HUDEP-2 (cell line): Measurements from ENCODE around the gene CSH1.
A peak's percentile ranks its signal among the peaks of the same experiment; 100 is the strongest.
"Not testable (repeated sequence)": the region's sequence is repeated elsewhere in the genome, so short reads cannot be mapped to it uniquely, and the experiment has no call there.

Experiments used
- DNase-seq, 76 experiments: peaks; one replicate each; lab custom pipeline; 2025; ENCODE audit not compliant: unreplicated experiment in 76 of 76; lab: John Stamatoyannopoulos, UW

The CSH1 gene

DNA sequence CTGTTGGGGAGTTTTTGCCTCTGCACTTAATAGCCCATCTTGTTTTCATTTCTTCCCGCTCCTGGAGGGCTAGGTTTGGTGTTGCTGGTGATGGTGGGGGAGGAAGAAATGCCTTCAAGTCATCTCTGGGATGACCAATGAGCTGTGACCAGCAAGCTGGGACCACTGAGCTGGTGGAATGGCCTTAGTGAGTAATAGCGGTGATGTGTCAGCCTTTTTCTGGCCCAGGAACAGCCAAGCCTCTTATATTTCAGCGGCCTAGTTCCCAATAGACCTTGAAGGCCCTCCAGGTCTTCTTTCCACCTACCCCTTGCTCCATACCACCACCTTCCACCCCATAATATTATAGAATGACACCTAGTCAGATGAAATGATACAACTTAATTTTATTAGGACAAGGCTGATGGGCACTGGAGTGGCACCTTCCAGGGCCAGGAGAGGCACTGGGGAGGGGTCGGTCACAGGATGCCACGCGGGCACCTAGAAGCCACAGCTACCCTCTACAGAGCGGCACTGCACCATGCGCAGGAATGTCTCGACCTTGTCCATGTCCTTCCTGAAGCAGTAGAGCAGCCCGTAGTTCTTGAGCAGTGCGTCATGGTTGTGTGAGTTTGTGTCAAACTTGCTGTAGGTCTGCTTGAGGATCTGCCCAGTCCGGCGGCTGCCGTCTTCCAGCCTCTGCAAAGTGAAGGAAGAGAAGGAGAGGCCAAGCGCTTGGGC, 24.6 kb downstream of the CSH1 start:
- not testable (repeated sequence) for DNase-seq

DNA sequence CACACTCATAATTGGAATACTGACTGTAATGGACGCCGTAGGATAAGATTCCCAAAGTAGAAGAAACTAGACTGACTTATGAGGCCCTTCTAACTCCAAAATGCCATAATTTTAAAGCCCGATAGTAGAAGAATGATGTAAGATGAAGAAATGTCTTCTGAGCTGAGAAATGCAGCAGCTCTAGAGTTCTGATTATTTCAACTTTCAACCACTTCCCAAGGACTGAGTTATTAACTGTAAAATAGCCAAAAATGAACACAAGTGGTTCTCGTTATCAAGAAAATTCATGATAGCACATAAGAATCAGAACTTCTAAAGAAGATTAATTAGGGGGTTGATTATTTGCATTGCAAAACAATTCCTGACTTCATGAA, 26.1 kb downstream of the CSH1 start:
- not testable (repeated sequence) for DNase-seq

DNA sequence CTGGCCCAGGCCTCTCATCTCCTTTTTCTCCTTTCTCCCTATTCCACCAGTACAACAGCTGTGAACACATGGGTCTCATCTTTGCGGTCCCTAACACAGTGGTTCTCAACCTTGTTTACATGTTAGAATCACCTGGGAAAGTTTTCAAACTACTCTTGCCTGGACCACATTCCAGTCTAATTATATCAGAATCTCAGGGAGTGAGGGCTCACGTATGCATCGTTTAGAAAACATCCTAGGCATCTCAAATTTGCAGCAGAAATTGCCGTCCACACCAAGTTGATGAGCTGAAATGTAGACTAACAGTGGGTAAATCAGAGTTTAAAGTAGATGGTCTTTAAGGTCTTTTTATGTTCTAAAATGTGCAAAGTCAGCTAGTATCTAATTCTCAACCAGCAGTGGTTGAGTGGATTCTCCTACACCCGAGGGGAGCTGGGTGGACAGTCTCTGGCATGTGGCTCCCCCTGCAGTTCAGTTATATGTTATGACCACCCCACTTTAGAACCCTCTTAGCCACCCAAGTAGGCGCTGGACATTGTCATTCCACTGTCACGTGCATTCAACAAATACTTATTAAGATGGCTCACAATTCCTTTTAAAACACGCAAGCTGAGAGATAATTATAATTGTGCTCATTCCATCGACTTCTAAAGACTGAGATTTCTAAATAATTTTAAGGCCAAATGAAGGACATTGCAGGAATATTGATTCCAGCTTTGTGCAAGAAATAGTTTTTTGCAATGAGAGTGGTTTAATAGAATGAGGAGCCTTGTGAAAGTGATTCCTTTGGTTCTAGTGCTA, 26.7 kb downstream of the CSH1 start:
- DNase-seq: not testable (repeated sequence)

DNA sequence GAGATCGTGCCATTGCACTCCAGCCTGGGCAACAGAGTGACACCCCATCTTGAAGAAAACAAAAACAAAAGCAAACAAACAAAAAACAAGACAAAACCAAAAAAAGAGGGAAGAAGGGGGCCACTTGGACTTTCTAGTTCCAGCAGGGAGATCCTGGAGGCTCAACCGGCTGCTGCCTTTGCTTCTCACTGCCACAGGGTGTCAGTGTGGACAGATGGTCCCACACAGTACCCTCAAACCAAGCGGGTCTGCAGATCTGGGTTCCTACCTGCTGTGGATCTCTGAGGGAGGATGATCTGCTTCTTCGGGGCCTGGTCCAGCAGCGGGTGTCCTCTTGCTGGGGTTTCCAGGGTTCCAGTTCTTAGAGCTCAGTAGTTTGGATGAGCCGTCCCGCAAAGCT, 29.7 kb downstream of the CSH1 start:
- not testable (repeated sequence) for DNase-seq

DNA sequence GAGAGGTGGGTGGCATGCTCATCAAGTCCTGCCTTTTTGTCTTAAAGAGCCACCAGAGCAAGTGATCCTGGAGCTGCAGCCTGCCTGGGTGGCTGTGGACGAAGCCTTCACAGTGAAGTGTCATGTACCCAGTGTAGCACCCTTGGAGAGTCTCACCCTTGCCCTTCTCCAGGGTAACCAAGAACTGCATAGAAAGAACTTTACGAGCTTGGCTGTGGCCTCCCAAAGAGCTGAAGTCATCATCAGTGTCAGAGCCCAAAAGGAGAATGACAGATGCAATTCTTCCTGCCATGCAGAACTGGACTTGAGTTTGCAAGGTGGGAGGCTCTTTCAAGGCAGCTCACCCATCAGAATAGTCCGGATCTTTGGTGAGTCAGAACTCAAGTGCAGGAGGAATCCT, 37.1 kb downstream of the CSH1 start:
- DNase-seq: no peak

DNA sequence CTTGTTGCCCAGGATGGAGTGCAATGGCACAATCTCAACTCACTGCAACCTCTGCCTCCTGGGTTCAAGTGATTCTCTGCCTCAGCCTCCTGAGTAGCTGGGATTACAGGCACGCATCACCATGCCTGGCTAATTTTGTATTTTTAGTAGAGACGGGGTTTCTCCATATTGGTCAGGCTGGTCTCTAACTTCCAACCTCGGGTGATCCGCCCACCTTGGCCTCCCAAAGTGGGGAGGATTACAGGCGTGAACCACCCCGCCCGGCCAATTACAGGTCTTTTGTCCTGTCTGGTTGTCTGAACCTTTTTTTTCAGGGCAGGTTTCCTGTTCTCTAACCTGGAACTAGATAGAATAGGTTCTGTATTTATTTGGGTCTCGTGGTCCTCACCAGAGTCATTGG, 39.9 kb downstream of the CSH1 start:
- DNase-seq: not testable (repeated sequence)

DNA sequence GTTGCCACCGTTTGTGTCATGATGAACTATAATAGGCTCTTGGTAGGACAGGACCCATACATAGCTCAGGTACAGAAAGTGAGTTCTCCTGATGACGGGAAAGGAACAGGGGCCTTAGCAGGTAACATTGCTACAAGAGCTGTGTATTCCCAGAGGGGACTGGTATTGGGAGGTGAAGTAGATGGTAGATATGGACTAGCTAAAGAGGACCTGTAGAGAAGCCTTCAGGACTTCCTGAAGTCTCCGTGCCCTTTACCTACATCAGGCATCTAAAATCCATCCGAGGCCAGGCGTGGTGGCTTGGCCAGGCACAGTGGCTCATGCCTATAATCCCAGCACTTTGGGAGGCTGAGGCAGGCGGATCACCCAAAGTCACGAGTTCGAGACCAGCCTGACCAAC, 41.2 kb downstream of the CSH1 start:
- no peak for DNase-seq

DNA sequence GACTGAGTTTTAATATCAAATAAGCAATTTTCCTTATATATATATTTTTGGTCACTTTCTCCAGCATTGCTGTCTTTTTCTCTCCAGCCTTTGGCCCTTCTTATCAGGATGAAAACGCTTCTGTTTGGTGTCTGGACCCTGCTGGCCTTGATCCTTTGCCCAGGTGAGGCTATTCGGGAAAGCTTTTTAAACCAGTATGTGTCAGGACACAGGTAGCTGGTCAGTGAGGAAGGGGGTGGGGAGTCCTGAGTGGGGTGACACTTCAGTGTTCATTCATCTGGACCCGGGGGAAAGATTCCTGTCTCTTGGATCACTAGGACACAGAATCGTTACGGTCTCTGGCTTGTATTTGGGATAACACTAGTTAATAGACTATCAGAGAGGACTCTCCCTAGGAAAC, 41.7 kb downstream of the CSH1 start:
- no peak for DNase-seq

DNA sequence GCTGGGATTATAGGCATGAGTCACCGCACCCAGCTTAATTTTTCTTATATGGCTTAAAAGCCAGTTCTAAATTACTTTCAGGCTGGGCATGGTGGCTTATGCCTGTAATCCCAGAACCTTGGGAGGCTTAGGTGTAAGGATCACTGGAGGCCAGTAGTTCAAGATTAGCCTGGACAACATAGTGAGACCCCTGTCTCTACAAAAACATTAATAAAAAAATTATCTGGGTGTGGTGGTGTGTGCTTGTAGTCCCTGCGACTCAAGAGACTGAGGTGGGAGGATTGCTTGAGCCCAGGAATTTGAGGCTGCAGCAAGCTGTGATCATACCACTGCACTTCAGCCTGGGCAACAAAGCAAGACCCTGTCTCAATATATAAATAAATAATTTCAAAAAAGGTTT, 43.1 kb downstream of the CSH1 start:
- no peak for DNase-seq

DNA sequence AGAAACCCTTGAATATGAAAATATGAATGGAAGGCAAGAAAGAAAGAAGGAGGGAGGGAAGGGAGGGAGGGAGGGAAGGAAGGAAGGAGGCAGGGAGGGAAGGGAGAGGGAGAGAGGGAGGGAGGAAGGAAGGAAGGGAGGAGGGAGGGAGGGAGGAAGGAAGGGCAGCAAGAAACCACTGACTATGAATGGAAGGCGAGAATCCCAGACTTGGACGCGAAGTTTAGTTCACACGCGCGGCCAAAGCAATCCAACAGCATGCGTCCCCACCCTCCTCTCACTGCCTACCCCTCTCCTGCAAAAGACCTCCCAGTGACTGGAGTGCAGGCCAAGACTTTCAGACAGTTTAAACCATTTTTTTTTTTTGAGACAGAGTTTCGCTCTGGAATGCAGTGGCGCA, 46.0 kb downstream of the CSH1 start:
- no peak for DNase-seq

DNA sequence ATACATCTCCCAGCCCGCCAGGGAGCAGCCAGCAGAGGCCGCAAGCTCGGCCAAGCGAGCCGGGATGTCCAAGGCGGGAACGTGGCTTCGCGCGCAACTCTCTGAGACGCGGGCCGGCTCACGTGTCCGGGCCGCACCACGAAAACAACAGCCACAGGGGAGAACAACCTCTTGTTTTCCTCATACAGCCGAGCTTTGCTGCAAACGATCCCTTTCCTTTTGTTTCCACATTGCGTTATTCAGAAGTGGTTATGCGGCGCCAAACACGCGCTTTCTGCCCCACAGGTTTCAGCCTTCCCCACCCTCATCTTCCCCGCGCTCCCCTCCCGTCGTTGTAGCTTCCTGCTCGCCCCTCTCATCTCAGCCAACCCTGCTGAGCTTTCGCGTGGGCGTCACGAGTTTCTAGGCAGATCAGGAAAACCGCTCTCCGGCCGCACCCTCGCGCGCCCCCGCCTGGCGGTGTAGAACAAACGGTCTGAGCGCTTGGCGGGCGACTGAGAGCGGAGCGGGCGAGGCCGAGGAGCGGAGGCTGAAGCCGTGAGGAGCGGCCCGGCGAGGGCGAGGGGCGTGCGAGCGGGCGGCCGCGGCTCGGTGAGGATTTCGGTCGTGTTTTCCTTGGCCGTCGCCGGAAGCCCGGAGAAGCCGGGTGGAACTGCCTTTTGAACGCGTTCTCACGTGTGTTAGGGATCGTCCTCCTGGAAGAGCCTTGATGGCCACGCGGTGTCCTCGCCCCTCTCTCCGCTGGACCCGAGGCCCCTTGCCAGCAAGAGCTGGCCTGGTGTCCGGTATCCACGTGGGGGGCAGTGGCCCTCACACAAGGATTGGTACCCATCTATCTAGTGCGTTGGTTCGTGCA, 47.3 kb downstream of the CSH1 start:
- peak in 75 of 76 experiments; percentile 26 to 99 (median 93) for DNase-seq

DNA sequence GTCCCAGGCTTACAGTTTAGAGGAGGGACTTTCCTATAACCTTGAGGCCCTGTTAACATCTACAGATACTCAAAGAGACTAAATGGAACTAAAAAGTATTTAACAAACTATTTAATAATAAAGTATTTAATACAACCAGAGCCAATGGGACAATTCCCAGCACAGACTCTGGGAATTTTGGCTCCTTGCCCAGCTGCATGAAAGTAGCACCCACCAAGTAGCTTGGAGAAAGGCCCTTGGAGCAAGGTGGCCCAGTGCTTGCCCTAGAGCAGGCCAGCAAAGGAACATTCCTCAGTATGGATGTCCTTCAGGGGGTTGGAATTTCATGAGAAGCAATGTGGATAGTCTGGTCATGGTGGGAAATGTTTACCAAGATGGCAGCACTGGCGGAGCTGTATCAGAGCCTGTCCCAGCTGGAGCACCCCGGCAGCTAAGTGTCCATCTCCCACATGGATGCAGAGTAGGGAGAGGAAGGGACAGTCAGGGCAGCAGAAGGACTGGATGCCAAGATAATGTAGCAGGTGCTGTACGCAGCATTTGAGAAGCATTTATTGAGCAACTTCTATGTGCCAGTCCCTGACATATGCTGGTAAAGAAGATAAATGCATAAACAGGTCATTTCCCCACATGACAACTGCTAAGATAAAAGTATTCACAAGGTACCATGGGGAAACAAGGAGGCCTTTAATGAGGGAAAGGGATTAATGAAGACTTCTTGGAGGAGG, 48.7 kb downstream of the CSH1 start:
- no peak for DNase-seq

DNA sequence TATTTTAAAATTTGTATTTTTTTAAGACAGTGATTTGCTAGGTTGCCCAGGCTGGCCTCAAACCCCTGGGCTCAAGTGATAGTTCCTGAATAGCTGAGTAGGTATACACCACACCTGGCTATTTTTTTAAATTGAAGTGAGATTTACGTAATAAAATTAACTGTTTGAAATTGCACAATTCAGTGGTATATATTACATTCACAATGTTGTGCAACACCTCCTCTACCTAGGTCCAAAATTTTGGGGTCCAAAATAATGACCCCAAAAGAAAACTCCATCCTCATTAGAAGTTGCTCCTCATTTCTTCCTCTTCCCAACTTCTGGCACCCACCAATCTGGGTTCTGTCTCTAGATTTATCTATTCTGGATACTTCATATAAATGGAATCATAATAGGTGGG, 50.9 kb downstream of the CSH1 start:
- no peak for DNase-seq
